Measurements from ENCODE around the gene LDB3. TPM values are rescaled to one million over a fixed set of nuclear protein-coding genes. Genes with fewer than 3 reads are reported as not detected.

Gene LDB3
- polyA plus RNA-seq, 2 of the 4 experiments (the other 2 are of a cell fraction), result 0.13 TPM

- no peak for TF ChIP-seq JUN (IDR thresholded peaks at IDR 0.05)
- TF ChIP-seq CHD2 (IDR thresholded peaks at IDR 0.05; ENCODE audit: low read length, partially characterized antibody), result no peak
- TF ChIP-seq BHLHE40 (IDR thresholded peaks at IDR 0.05; ENCODE audit: low read depth, low read length), result no peak
- TF ChIP-seq HOXB5 (CRISPR knock-in tag; IDR thresholded peaks at IDR 0.05), result no peak
- no peak for TF ChIP-seq GATA3 (IDR thresholded peaks at IDR 0.05; ENCODE audit: borderline replicate concordance)
- TF ChIP-seq ZC3H11A (IDR thresholded peaks at IDR 0.05), result no peak
- TF ChIP-seq HES2 (IDR thresholded peaks at IDR 0.05), result no peak
These were observed 20.8 kb downstream of the LDB3 start (continued) for GRCh38 chr10:86689146-86689545.

GRCh38 chr10:86690231-86690630 is 21.9 kb downstream of the LDB3 start:
- 53% methylated on average over 5 of the region's 5 CpGs for WGBS (ENCODE audit: missing lambda C conversion rate)
- Histone ChIP-seq H3K9me3 (no peaks in the 10 kb centered on the region), H3K27ac (no peak overlapping the region), H3K4me2 (no peak overlapping the region), H3K4me3 (no peak overlapping the region), H3K4me1 (no peaks in the 10 kb centered on the region)
- no peak for ATAC-seq
- no peak for FAIRE-seq
- CTCF ChIA-PET, result interaction anchor here (0.8 to 3.4 kb wide), 8 partner anchors 10 to 289 kb away, joined by 3 to 21 read pairs (median 5); no protein-coding TSS in a partner anchor
- DNase-seq (ENCODE audit: low read depth in 1 of 2, low spot score in 1 of 2), result no peak
- no peak for TF ChIP-seq HES2 (IDR thresholded peaks at IDR 0.05)
- no peak for TF ChIP-seq ZC3H11A (IDR thresholded peaks at IDR 0.05)
- no peak for TF ChIP-seq HMGXB4 (CRISPR knock-in tag; IDR thresholded peaks at IDR 0.05; ENCODE audit: borderline replicate concordance)
- no peak for TF ChIP-seq ESRRA (IDR thresholded peaks at IDR 0.05; ENCODE audit: borderline replicate concordance, low read length)
- no peak for TF ChIP-seq RNF2 (IDR thresholded peaks at IDR 0.05; ENCODE audit: borderline replicate concordance, low read depth)
- POLR2A ChIA-PET, result no interaction called here

- H3K4me3 ChIP-seq, result no peak overlapping the region
- DNase-seq (ENCODE audit: low read depth in 1 of 2, low spot score in 1 of 2), result no peak
- H3K4me2 ChIP-seq, result no peak overlapping the region
- 48% methylated on average over 3 of the region's 3 CpGs for WGBS (ENCODE audit: missing lambda C conversion rate)
- FAIRE-seq, result no peak
- no peaks in the 10 kb centered on the region for H3K9me3 ChIP-seq
- H3K27ac ChIP-seq, result no peak overlapping the region
- POLR2A ChIA-PET, result no interaction called here
- H3K4me1 ChIP-seq, result no peaks in the 10 kb centered on the region
- ATAC-seq, result no peak
- CTCF ChIA-PET, result interaction anchor here (1.1 to 3.4 kb wide), 4 partner anchors 9 to 209 kb away, joined by 3 to 21 read pairs (median 11); no protein-coding TSS in a partner anchor
- TF ChIP-seq ZC3H11A (IDR thresholded peaks at IDR 0.05) (no peak), TP53 (CRISPR knock-in tag; IDR thresholded peaks at IDR 0.05) (no peak), ESRRA (IDR thresholded peaks at IDR 0.05; ENCODE audit: borderline replicate concordance, low read length) (no peak), FOSL2 (IDR thresholded peaks at IDR 0.05) (no peak), FOSL2 (CRISPR knock-in tag; IDR thresholded peaks at IDR 0.05) (no peak), ATOH8 (CRISPR knock-in tag; IDR thresholded peaks at IDR 0.05; ENCODE audit: low read depth) (no peak), HDAC2 (IDR thresholded peaks at IDR 0.05) (no peak), NR3C1 (IDR thresholded peaks at IDR 0.05) (no peak), CHD2 (IDR thresholded peaks at IDR 0.05; ENCODE audit: low read length, partially characterized antibody) (no peak), JUN (IDR thresholded peaks at IDR 0.05) (no peak), PHF8 (IDR thresholded peaks at IDR 0.05; ENCODE audit: borderline replicate concordance, low read depth) (no peak)
These were observed 22.4 kb downstream of the LDB3 start for GRCh38 chr10:86690657-86691084.

- Histone ChIP-seq H3K4me3 (no peak overlapping the region), H3K27ac (no peak overlapping the region), H3K4me1 (no peaks in the 10 kb centered on the region), H3K4me2 (no peak overlapping the region), H3K9me3 (no peaks in the 10 kb centered on the region)
- no peak for FAIRE-seq
- WGBS (ENCODE audit: missing lambda C conversion rate), result 83% methylated on average over 14 of the region's 14 CpGs
- ChIA-PET POLR2A (no interaction called here), CTCF (interaction anchor here (3.2 kb wide), 1 partner anchor 208 kb away, joined by 16 read pairs; no protein-coding TSS in a partner anchor)
- no peak for DNase-seq (ENCODE audit: low read depth in 1 of 2, low spot score in 1 of 2)
- no peak for ATAC-seq
- TF ChIP-seq CHD4 (IDR thresholded peaks at IDR 0.05; ENCODE audit: borderline replicate concordance) (no peak), USF2 (IDR thresholded peaks at IDR 0.05) (no peak), CHD2 (IDR thresholded peaks at IDR 0.05; ENCODE audit: low read length, partially characterized antibody) (no peak)
These were observed 23.2 kb downstream of the LDB3 start for GRCh38 chr10:86691333-86692022.

Data from A549 (cell line).